Panc1 (cell line): ENCODE measurements around the gene ZP4. TPM values are rescaled to one million over a fixed set of nuclear protein-coding genes. Genes with fewer than 3 reads are reported as not detected.

ENCODE experiments used
- ATAC-seq: fragments of 200-7000 bp; cut with Tn5 transposase; 2 replicates; pipeline ENCODE4 v1.9.1; 2020; ENCODE audit warnings: mild to moderate bottlenecking, moderate library complexity
- BruUV-seq: library from RNA; stranded (reverse); fragments of 400-500 nt; replicated peaks from 2 replicates; lab custom pipeline; 2021; lab: Mats Ljungman, UMichigan
- CTCF ChIA-PET: fragments of 300-600 bp; sonication (Branson Sonifier 250); formaldehyde crosslinking; loops from one replicate; lab custom pipeline; 2022; ENCODE audit warnings: antibody characterized with exemption; lab: Charles Lee
- POLR2A ChIA-PET: fragments of 300-600 bp; sonication (Branson Sonifier 250); formaldehyde crosslinking; loops from one replicate; lab custom pipeline; 2022; ENCODE audit warnings: antibody characterized with exemption; lab: Charles Lee
- DNase-seq: peaks from one replicate; pipeline ENCODE4 v3.0.0-alpha.2; 2010; ENCODE audit warnings: low read depth, low spot score
- H3K27ac ChIP-seq: 2 replicates; pipeline ENCODE4 v1.5.1; 2011; ENCODE audit warnings: mild to moderate bottlenecking, low read length, inconsistent platforms
- H3K27me3 ChIP-seq: fragments of 200-500 bp; sonication (Bioruptor generic); 2 replicates; pipeline ENCODE4 v1.6.0; 2014; ENCODE audit warnings: low read length, inconsistent platforms; ENCODE audit not compliant: control insufficient read depth, insufficient read depth
- H3K36me3 ChIP-seq: fragments of 200-500 bp; sonication (Bioruptor generic); 2 replicates; pipeline ENCODE4 v1.5.1; 2014; ENCODE audit warnings: inconsistent platforms, mild to moderate bottlenecking, low read length, moderate library complexity; ENCODE audit not compliant: control insufficient read depth, insufficient read depth
- H3K4me1 ChIP-seq: 2 replicates; pipeline ENCODE4 v1.5.1; 2011; ENCODE audit warnings: inconsistent platforms, mild to moderate bottlenecking, low read length, moderate library complexity; ENCODE audit not compliant: control insufficient read depth, insufficient read depth
- H3K4me3 ChIP-seq, 2 experiments: 2 replicates each; pipeline ENCODE4 v1.5.1; 2011 to 2012; ENCODE audit warnings: low read depth in 2 of 2, low read length in 2 of 2, mild to moderate bottlenecking in 2 of 2, inconsistent platforms in 1 of 2, moderate library complexity in 1 of 2
- H3K9me3 ChIP-seq: fragments of 200-500 bp; sonication (Bioruptor generic); 2 replicates; pipeline ENCODE4 v1.5.1; 2014; ENCODE audit warnings: low read depth, mild to moderate bottlenecking, inconsistent platforms, low read length, moderate library complexity; ENCODE audit not compliant: control insufficient read depth, insufficient read depth
- CTCF ChIP-seq: fragments of 450-650 bp; IDR thresholded peaks from 2 replicates; pipeline ENCODE4 v1.5.1; 2017; ENCODE audit warnings: mild to moderate bottlenecking
- POLR2AphosphoS5 ChIP-seq: IDR thresholded peaks from 2 replicates; pipeline ENCODE4 v1.6.1; 2012; ENCODE audit warnings: mild to moderate bottlenecking, low read depth, low read length, moderate library complexity
- SIN3A ChIP-seq: IDR thresholded peaks from 2 replicates; pipeline ENCODE4 v1.6.1; 2012; ENCODE audit warnings: low read depth, mild to moderate bottlenecking, low read length, moderate library complexity, borderline replicate concordance; ENCODE audit not compliant: insufficient read depth
- TCF7L2 ChIP-seq: IDR thresholded peaks from 2 replicates; pipeline ENCODE4 v1.6.1; 2011; ENCODE audit warnings: mild to moderate bottlenecking, low read depth, low read length, inconsistent platforms
- in situ Hi-C: cut with HindIII; loops from 2 replicates; pipeline ENCODE4 v1.10.0; 2016; ENCODE audit warnings: low sequenced_read_pairs, low pct_unique_long_range_greater_than_20kb
- intact Hi-C: fragments of 100-400 bp; cut with micrococcal nuclease; formaldehyde crosslinking; loops from one replicate; pipeline ENCODE4 v1.10.0; 2022; ENCODE audit not compliant: unreplicated experiment
- total RNA-seq: library from RNA; stranded (reverse); gene quantifications from one replicate; pipeline ENCODE4 v1.2.1, GENCODE V29; 2021; ENCODE audit not compliant: unreplicated experiment
- TF ChIP-seq, protein P1 (sequence below), 2 experiments: IDR thresholded peaks; 2 replicates each; pipeline ENCODE4 v1.6.1; 2011 to 2012; ENCODE audit warnings: low read depth in 2 of 2, control low read depth in 1 of 2, low read length in 1 of 2, mild to moderate bottlenecking in 1 of 2, moderate library complexity in 1 of 2; ENCODE audit not compliant: insufficient read depth in 1 of 2

The ZP4 gene
- total RNA-seq, 1 experiment from 2014 or later = not detected

- Histone ChIP-seq H3K9me3 (no peaks in the 10 kb centered on the region), H3K4me1 (no peaks in the 10 kb centered on the region), H3K4me3 (no peak overlapping the region), H3K36me3 (no peaks in the 10 kb centered on the region), H3K27ac (no peak overlapping the region), H3K27me3 (no peaks in the 10 kb centered on the region)
- CTCF ChIA-PET = no interaction called here
- intact Hi-C loops (no loop called here), in situ Hi-C loops (no loop called here)
- TF ChIP-seq SIN3A (no peak), TCF7L2 (no peak), CTCF (no peak), POLR2AphosphoS5 (no peak)
- TF ChIP-seq, protein P1, sequence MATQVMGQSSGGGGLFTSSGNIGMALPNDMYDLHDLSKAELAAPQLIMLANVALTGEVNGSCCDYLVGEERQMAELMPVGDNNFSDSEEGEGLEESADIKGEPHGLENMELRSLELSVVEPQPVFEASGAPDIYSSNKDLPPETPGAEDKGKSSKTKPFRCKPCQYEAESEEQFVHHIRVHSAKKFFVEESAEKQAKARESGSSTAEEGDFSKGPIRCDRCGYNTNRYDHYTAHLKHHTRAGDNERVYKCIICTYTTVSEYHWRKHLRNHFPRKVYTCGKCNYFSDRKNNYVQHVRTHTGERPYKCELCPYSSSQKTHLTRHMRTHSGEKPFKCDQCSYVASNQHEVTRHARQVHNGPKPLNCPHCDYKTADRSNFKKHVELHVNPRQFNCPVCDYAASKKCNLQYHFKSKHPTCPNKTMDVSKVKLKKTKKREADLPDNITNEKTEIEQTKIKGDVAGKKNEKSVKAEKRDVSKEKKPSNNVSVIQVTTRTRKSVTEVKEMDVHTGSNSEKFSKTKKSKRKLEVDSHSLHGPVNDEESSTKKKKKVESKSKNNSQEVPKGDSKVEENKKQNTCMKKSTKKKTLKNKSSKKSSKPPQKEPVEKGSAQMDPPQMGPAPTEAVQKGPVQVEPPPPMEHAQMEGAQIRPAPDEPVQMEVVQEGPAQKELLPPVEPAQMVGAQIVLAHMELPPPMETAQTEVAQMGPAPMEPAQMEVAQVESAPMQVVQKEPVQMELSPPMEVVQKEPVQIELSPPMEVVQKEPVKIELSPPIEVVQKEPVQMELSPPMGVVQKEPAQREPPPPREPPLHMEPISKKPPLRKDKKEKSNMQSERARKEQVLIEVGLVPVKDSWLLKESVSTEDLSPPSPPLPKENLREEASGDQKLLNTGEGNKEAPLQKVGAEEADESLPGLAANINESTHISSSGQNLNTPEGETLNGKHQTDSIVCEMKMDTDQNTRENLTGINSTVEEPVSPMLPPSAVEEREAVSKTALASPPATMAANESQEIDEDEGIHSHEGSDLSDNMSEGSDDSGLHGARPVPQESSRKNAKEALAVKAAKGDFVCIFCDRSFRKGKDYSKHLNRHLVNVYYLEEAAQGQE (IDR thresholded peaks at IDR 0.05; ENCODE audit: insufficient read depth in 1 of 2, low read depth in 2 of 2, low read length in 1 of 2) = no peak
- no TSS peak for BruUV-seq
- ATAC-seq (no peak), DNase-seq (no peak)
- POLR2A ChIA-PET = no interaction called here
These were observed 51.7 kb downstream of the ZP4 start for GRCh38 chr1:237838904-237839534.

DNA sequence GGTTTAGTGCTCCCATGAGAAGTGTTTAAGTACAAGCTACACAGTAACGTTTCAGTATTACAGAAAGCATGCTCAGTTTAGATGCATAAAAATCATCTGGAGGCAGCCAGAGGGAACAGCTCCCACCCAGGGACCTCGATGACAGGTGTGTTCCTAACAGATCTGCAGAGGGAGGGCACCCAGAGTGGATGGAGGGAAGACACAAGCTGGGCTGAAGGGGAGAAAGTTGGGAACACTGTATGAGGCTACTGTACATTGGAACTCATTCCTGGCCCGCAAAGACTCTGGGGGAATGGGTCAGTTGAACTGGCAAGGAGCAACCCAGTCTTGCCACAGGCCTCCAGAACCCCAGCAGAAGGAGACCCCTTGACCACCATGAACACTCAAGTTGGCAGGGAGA lies 52.4 kb downstream of the ZP4 start:
- POLR2A ChIA-PET = no interaction called here
- CTCF ChIA-PET = no interaction called here

More for the DNA sequence above, 52.4 kb downstream of the ZP4 start:
- Histone ChIP-seq H3K4me3 (no peak overlapping the region), H3K27ac (no peak overlapping the region), H3K36me3 (no peaks in the 10 kb centered on the region), H3K27me3 (no peaks in the 10 kb centered on the region), H3K4me1 (no peaks in the 10 kb centered on the region), H3K9me3 (no peaks in the 10 kb centered on the region)
- TF ChIP-seq TCF7L2 = no peak
- no peak for TF ChIP-seq POLR2AphosphoS5
- no peak for TF ChIP-seq SIN3A
- TF ChIP-seq CTCF = no peak
- TF ChIP-seq, protein P1 (IDR thresholded peaks at IDR 0.05; ENCODE audit: insufficient read depth in 1 of 2, low read depth in 2 of 2, low read length in 1 of 2) = no peak
- ATAC-seq = no peak
- BruUV-seq = no TSS peak
- DNase-seq = no peak
- intact Hi-C loops (no loop called here), in situ Hi-C loops (no loop called here)
